ENCODE data around the gene GPAT2. TPM values are rescaled to one million over a fixed set of nuclear protein-coding genes. Genes with fewer than 3 reads are reported as not detected.
"Not testable (repeated sequence)": the region's sequence is repeated elsewhere in the genome, so short reads cannot be mapped to it uniquely, and the experiment has no call there.

GPAT2 gene
- total RNA-seq, 1 donor from 2014 or later, result 6.7 TPM

- no peak for DNase-seq (ENCODE audit: low spot score)
These were observed 30.7 kb upstream of the GPAT2 start for GRCh38 chr2:96065381-96065930.

- DNase-seq (ENCODE audit: low spot score), result not testable (repeated sequence)
These were observed 30.0 kb upstream of the GPAT2 start for GRCh38 chr2:96064760-96065159.

GRCh38 chr2:96064047-96064675 is 29.4 kb upstream of the GPAT2 start:
- DNase-seq (ENCODE audit: low spot score), result not testable (repeated sequence)

GRCh38 chr2:96063116-96063899 is 28.6 kb upstream of the GPAT2 start:
- DNase-seq (ENCODE audit: low spot score), result peak; percentile 62

DNA sequence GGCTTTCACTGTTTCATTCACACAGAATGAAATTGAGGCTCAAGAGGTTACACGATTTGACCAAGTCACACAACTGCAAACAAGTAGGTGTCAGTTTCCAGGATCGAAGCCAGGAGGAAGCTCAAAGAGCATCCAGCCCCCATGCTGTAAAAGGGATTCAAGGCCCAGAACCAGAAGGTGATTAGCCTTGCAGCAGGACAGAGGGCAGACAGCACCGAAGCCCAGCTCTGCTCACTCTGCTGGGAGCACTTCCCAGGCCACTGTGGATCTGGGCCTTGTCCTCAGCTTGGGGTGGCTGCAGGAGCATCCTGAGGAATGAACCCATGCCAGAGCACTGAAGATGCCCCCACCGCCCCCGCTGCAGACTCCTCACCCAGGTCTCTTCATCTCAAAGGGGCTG is 27.8 kb upstream of the GPAT2 start:
- DNase-seq (ENCODE audit: low spot score), result not testable (repeated sequence)

- not testable (repeated sequence) for DNase-seq (ENCODE audit: low spot score)
These were observed 27.2 kb upstream of the GPAT2 start for GRCh38 chr2:96061901-96062300.

- not testable (repeated sequence) for DNase-seq (ENCODE audit: low spot score)
These were observed 26.6 kb upstream of the GPAT2 start for GRCh38 chr2:96061197-96061817.

DNA sequence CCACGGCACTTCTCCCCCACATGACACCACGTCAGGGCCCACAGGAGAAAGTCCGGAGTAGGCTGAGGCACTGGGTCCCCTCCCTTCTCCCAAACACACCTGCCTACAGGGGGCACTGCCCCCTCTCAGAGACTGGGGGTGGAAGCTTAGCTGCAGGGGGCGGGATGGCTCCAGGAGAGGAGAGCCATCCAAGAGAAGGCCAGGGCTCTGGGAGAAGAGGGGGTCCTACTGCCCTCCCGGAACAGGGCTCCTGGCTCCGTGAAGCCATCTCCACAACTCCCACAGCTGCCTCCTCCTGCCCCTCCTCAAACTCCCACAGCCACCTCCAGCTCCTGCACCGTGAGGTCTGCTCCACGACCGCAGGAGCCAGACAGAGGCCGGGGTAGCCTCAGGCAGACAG is 25.6 kb upstream of the GPAT2 start:
- not testable (repeated sequence) for DNase-seq (ENCODE audit: low spot score)

DNA sequence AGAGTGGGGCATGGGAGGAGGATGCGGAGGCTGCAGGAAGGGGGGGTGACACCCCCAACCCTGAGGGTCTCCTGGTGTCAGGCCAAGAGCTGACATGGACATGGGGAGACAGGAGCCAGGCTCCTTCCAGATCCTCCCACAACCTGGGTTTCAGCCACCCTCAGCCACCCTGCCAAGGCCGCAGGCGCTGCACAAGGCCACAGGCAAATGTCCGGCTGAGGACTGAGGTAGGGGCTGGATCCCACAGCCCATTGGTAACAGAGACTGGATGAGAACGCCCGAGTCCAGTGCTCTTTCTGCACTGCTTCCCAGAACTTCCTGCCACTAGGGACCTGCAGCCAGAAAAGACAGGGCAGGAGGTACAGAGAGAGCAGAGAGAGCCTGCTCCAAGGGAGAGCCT is 24.7 kb upstream of the GPAT2 start:
- not testable (repeated sequence) for DNase-seq (ENCODE audit: low spot score)

DNA sequence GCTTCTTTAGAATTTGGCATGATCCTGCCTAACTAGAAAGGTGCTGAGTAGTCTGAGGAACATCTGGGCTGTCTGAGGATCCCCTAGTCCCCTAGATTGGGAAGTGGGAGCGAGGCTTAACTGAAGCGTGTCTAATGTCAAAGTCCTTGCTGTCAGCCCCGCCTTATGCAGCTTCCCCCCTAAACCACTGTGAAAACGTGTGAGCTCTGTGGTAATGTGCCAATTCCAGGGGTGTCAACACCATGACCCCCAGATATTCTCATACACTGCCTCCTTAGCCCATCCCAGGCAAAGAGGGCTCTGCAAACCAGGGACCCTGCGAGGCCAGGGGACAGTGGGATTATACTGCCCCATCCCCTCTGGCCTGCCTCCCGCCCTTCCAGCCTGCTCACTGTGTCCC is 21.1 kb upstream of the GPAT2 start:
- not testable (repeated sequence) for DNase-seq (ENCODE audit: low spot score)

GRCh38 chr2:96054537-96054936 is 19.8 kb upstream of the GPAT2 start:
- not testable (repeated sequence) for DNase-seq (ENCODE audit: low spot score)

DNA sequence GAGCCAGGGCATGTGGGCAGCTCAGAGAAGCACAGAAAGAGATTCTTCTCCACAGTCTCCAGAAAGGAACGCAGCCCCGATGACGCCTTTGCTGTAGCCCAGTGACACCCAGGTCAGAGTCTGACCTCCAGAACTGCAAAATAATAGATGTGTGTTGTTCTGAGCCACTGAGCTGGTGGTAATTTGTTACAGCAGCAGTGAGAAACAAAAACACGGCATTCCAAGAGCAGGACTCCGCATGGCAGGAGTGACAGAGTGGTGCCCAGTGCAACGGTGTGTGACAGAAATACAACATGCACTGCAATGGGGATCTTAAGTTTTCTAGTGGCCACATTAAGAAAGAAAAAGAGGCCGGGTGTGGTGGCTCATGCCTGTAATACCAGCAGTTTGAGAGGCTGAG is 18.7 kb upstream of the GPAT2 start:
- not testable (repeated sequence) for DNase-seq (ENCODE audit: low spot score)

DNA sequence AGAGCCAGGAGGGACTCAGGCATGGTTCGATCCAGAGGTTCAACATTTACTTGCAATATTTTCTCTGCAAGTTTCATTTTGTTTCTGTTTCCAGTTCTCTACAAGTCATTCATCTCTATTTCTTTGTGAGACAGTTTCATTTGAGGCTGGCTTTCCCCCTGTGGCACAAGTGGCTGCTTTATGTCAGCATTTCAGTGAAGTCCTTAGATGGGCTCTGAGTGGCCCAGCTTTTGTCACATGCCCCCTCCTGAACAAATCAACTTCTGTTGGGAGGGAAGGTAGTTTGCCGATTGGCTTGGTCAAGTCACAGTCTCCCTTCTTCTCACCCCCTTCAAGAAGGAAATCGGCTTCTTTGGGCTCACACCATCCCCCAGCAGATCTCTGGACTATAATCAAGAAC is 17.9 kb upstream of the GPAT2 start:
- not testable (repeated sequence) for DNase-seq (ENCODE audit: low spot score)

DNA sequence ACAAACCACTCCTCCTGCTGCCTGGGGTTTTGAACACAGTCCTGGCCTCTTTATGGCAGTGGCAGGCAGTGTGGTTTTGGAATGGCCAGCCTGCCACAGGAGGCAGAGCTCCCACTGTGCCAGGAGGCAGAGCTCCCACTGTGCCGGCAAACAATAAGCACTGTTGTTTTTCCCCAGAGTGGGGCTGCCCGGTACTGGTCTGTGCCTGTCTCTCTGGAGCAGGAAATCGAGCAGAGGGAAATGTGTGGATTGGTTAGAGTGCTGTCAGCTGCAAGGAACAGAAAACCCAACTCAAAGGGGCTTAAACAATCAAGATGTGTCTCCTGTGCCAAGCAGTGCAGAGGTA is 15.2 kb upstream of the GPAT2 start:
- DNase-seq (ENCODE audit: low spot score), result not testable (repeated sequence)

DNA sequence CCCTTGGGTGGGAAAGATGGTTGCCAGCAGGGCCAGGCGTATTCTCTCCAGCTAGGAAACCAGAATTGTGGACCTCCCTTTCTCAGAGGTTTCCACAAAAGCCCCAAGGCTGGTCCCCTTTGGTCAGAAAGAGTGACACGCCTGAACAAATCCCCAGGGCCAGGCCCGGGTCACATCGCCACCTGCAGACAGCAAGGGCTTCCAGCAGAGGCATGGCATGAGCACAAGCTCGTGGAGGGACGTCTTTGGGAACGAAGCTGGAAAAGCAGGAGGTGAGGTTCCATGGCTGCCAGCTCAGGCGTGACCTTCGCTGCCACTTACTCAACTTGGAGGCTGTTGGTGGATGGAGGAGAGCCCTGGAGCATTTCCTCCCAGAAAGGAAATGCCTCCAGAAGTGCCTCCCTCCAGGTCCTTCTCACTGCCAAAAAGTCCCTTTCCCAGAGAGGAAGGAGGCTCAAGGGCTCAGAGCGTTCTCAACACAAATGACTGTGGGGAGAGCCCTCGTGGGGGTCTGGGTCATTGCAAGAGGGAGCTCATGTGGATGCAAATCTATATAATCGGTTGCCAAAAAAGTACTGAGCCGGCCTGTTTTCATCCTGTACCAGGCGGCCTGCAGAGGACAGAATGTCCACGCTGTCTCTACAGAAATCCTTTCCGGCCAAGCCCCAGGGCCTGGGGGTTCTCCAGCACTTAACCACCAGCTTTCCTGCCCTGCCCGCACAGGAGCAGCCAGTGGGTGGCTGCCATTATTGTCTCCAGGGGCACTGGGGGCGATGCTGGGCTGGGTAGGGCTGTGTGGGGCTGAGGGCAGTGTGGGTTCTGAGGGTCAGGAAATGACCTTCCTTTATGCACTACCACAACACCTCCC is 14.6 kb upstream of the GPAT2 start:
- DNase-seq (ENCODE audit: low spot score), result not testable (repeated sequence)

DNA sequence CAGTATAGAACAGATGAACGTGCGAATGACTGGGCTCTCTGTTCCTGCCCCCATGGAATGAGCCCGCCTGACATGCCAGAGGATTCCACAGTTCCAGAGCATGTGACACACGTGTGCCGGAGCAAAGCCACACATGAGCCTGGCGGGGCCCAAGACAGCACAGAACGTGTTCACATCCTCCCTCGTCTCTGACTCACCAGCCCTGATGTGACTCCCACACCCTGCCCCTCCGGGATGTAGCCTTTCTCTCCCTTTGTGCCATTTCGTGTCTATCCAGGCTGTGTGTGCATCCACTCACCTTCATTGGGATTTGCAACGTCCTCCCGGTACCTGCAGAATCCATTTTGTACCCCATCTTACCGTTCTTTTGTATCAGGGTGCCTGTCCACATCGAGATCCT is 838 bp upstream of the GPAT2 start:
- DNase-seq (ENCODE audit: low spot score), result not testable (repeated sequence)

DNA sequence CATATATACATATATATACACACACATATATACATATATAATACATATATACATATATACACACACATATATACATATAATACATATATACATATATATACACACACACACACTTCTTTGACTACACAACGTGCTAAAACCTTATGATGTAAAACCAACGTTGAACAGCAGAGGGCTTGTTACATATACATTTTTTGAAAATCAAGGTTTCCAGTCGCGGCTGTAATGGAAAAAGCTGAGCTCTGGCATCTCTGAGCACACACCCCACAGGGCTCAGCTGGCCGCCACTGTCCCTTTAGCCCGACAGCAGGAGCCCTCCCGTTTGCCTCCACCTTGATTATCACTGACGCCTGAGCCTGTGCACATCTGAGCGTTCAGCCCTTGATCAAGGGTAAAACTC is 719 bp downstream of the GPAT2 start:
- DNase-seq (ENCODE audit: low spot score), result not testable (repeated sequence)

DNA sequence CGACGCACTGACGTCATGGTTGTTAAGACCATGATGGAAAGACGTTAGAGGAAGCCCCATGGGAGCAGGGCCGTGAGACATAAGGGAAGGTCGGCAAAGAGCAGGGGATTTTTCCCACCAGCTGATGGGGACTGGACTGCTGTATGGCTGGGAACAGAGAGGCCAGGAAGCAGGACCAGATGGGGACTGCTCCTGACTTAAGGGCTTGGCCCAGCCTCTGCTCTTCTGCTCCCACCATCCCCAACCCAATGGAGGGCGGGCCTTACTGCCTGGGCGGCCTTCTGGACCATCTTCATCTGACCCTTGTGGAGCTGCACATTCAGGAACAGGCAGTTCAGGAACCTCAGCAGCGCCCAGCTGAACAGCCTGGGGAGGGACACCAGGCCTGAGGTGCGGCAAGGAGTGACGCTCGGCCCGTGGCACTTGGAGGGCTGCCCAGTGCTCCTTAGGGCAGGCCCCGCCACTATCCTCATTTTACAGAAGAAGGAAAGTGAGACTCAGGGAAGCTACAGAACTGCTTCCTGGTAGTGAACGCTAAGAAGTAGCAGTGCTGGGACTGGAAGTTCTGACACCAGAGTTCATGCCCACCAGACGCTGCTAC is 6.9 kb downstream of the GPAT2 start:
- DNase-seq (ENCODE audit: low spot score), result not testable (repeated sequence)

DNA sequence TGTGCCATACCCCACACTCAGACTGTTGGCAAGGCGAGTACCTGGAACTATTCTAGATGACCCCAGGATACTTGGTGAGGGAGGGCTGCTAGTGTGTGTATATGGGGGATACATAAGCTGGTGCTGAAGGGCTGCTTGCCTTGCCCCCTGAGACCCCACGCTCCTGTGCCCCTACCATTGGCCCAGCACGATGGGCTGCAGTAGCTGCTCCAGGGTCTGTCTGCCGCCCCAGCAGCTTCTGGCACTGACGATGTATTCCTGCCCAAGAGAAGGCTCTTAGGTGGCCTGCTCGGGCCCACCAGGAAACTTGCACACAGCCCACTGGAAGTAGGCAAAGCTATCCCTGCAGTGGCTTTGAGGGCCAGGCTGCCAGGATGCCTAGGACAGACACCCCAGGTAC is 9.0 kb downstream of the GPAT2 start:
- DNase-seq (ENCODE audit: low spot score), result not testable (repeated sequence)

DNA sequence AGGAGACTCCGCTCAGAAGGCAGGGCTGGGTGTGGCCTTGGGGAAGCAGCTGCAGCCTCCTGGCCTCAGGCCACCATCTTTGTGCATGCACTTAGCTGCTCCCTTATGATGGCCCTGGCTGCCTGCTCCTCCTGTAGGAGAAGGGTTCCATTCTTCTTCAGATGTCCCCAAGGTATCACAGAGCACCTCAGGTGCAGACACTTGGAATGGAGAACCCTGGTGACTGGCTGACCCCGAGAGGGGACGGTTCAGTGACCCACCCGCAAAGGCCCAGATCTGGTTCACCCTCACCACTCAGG is 9.6 kb downstream of the GPAT2 start:
- no peak for DNase-seq (ENCODE audit: low spot score)

Measured in ureter (tissue), 1 donor.